SU-DHL-6 (cell line): ENCODE results near the gene HECTD4.

Experiments used
- EZH2phosphoT487 ChIP-seq: fragments of 200-600 bp; sonication (generic), shearing (Covaris generic); conservative IDR thresholded peaks from 2 replicates; pipeline ENCODE4 v1.6.1; 2018; ENCODE audit warnings: mild to moderate bottlenecking, antibody characterized with exemption, low read length, moderate library complexity, mixed read lengths
- TF ChIP-seq, protein P1 (sequence below): fragments of 200-600 bp; sonication (generic); IDR thresholded peaks from one replicate; pipeline ENCODE4 v1.5.1; 2017; ENCODE audit warnings: antibody characterized with exemption, mild to moderate bottlenecking, low read length, moderate library complexity; ENCODE audit not compliant: insufficient read depth, poor library complexity, severe bottlenecking

DNA sequence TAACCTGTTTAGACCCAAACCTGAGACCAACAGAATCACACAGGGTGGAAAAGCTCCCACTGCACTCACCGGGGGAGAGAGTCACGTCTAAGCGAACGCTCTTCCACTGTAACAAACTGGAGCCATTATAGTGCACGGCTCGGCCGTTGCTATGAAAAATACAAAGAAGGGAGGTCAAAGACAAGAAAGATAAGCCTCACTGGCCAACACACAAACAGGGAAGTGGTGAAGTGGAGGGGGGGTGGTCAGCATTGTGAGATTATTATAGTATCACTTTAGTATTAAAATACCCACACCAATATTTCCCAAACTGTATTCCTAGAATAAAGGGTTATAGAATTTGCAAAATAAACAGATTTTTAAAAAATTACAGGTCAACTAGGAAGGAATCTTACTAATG lies 166.0 kb downstream of the HECTD4 start:
- TF ChIP-seq, protein P1, sequence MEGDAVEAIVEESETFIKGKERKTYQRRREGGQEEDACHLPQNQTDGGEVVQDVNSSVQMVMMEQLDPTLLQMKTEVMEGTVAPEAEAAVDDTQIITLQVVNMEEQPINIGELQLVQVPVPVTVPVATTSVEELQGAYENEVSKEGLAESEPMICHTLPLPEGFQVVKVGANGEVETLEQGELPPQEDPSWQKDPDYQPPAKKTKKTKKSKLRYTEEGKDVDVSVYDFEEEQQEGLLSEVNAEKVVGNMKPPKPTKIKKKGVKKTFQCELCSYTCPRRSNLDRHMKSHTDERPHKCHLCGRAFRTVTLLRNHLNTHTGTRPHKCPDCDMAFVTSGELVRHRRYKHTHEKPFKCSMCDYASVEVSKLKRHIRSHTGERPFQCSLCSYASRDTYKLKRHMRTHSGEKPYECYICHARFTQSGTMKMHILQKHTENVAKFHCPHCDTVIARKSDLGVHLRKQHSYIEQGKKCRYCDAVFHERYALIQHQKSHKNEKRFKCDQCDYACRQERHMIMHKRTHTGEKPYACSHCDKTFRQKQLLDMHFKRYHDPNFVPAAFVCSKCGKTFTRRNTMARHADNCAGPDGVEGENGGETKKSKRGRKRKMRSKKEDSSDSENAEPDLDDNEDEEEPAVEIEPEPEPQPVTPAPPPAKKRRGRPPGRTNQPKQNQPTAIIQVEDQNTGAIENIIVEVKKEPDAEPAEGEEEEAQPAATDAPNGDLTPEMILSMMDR = no peak
- no peak for TF ChIP-seq EZH2phosphoT487
